HL-60 (cell line): ENCODE measurements around the gene SLC1A5.

Source experiments
- DNase-seq, 2 experiments: peaks; one replicate each; pipeline ENCODE4 v3.0.0-alpha.2; 2010 to 2020; ENCODE audit warnings: low read depth in 1 of 2, low spot score in 1 of 2
- H3K27ac ChIP-seq: fragments of 250-450 bp; sonication (Bioruptor Pico); replicated peaks from 2 replicates; pipeline ENCODE4 v1.5.1; 2020; ENCODE audit warnings: mild to moderate bottlenecking, moderate library complexity
- H3K27me3 ChIP-seq: fragments of 250-450 bp; sonication (Bioruptor Pico); 2 replicates; pipeline ENCODE4 v1.5.1; 2021; ENCODE audit warnings: mild to moderate bottlenecking, moderate library complexity; ENCODE audit not compliant: insufficient read depth, poor library complexity, severe bottlenecking
- H3K4me3 ChIP-seq: replicated peaks from 2 replicates; pipeline ENCODE4 v1.5.1; 2011; ENCODE audit warnings: mild to moderate bottlenecking, control low read depth, low read length; ENCODE audit not compliant: insufficient read depth
- CTCF ChIP-seq: IDR thresholded peaks from one replicate; pipeline ENCODE4 v1.5.1; 2011; ENCODE audit warnings: low read length, control low read depth, inconsistent platforms; ENCODE audit not compliant: insufficient read depth
- GABPA ChIP-seq: IDR thresholded peaks from 2 replicates; pipeline ENCODE4 v1.6.1; 2012; ENCODE audit warnings: low read depth
- POLR2AphosphoS5 ChIP-seq: IDR thresholded peaks from 2 replicates; pipeline ENCODE4 v1.6.1; 2012; ENCODE audit warnings: low read depth
- REST ChIP-seq: IDR thresholded peaks from 2 replicates; pipeline ENCODE4 v1.6.1; 2012; ENCODE audit warnings: low read depth; ENCODE audit not compliant: insufficient replicate concordance
- SPI1 ChIP-seq: IDR thresholded peaks from 2 replicates; pipeline ENCODE4 v1.6.1; 2012; ENCODE audit warnings: low read depth, mild to moderate bottlenecking, borderline replicate concordance
- long read RNA-seq: library from polyadenylated mRNA; unstranded; transcript quantifications from one replicate; pipeline ENCODE4 v2.0.0, GENCODE V29; 2020

Gene SLC1A5
- long read RNA-seq, transcript SLC1A5-201 (8 exons, 1,750 nt), result minor isoform, 21 of 1,436 reads
- long read RNA-seq, transcript SLC1A5-205 (7 exons, 2,031 nt), result minor isoform, 32 of 1,436 reads
- long read RNA-seq, transcript SLC1A5-203 (8 exons, 2,882 nt), result major isoform, 1,323 of 1,436 reads
- long read RNA-seq, partial matches to known transcripts, result 23 of 1,436 reads
- long read RNA-seq, other reads (novel, unspliced or antisense), result 33 of 1,436 reads

GRCh38 chr19:46788262-46788967 lies at the start of gene SLC1A5:
Gene SLC1A5 (minus strand): TSS chr19:46788594. CDS start chr19:46787965, 629 bp downstream.
- peak within 1 kb of the TSS; percentile 96 for H3K27ac ChIP-seq
- peak; percentile 96 to 98 for DNase-seq
- peak; percentile 83 for TF ChIP-seq REST
- peak; percentile 99 for TF ChIP-seq POLR2AphosphoS5
- no peak for TF ChIP-seq GABPA
- no peak for TF ChIP-seq SPI1

GRCh38 chr19:46838160-46838559 lies 49.8 kb upstream of the SLC1A5 start:
- Histone ChIP-seq H3K27me3 (no peaks in the 10 kb centered on the region), H3K4me3 (no peak overlapping the region), H3K27ac (no peak overlapping the region)
- no peak for TF ChIP-seq REST
- no peak for TF ChIP-seq GABPA
- TF ChIP-seq POLR2AphosphoS5, result no peak
- TF ChIP-seq SPI1, result no peak
- TF ChIP-seq CTCF, result no peak
- DNase-seq, result no peak

More at GRCh38 chr19:46788262-46788967, at the start of gene SLC1A5:
- H3K27me3 ChIP-seq, result no peaks in the 10 kb centered on the region
- H3K4me3 ChIP-seq, result peak within 1 kb of the TSS; percentile 88

GRCh38 chr19:46834984-46835383 lies 46.6 kb upstream of the SLC1A5 start:
- Histone ChIP-seq H3K4me3 (no peak overlapping the region), H3K27ac (no peak overlapping the region), H3K27me3 (no peaks in the 10 kb centered on the region)
- DNase-seq, result no peak
- TF ChIP-seq CTCF, result no peak
- TF ChIP-seq SPI1, result no peak
- TF ChIP-seq GABPA, result no peak
- TF ChIP-seq REST, result no peak
- TF ChIP-seq POLR2AphosphoS5, result no peak
